Neuronal stem cell (in vitro differentiated cells): ENCODE results near the gene FEZ2.

ENCODE experiments used
- DNase-seq: peaks from one replicate; pipeline ENCODE4 v3.0.0-alpha.2; 2013; ENCODE audit warnings: low spot score
- H2AFZ ChIP-seq: one replicate; pipeline ENCODE4 v1.6.1; 2013; ENCODE audit warnings: mild to moderate bottlenecking, low read length, inconsistent platforms
- H2AK5ac ChIP-seq: 2 replicates; pipeline ENCODE4 v1.6.1; 2013; ENCODE audit warnings: low read depth, mild to moderate bottlenecking, inconsistent platforms, low read length, moderate library complexity, mixed read lengths
- H2BK120ac ChIP-seq: 2 replicates; pipeline ENCODE4 v1.6.1; 2013; ENCODE audit warnings: low read depth, mild to moderate bottlenecking, inconsistent platforms, low read length, moderate library complexity, mixed read lengths
- H2BK12ac ChIP-seq: one replicate; pipeline ENCODE4 v1.6.1; 2013; ENCODE audit warnings: low read length, inconsistent platforms
- H2BK15ac ChIP-seq: 2 replicates; pipeline ENCODE4 v1.6.1; 2013; ENCODE audit warnings: mild to moderate bottlenecking, low read length, inconsistent platforms, mixed read lengths
- H2BK5ac ChIP-seq: one replicate; pipeline ENCODE4 v1.6.1; 2013; ENCODE audit warnings: inconsistent platforms, mild to moderate bottlenecking, low read length, moderate library complexity
- H3K14ac ChIP-seq: one replicate; pipeline ENCODE4 v1.6.1; 2013; ENCODE audit warnings: low read length, inconsistent platforms
- H3K18ac ChIP-seq: 2 replicates; pipeline ENCODE4 v1.6.1; 2013; ENCODE audit warnings: low read length, inconsistent platforms
- H3K23ac ChIP-seq: 2 replicates; pipeline ENCODE4 v1.6.1; 2013; ENCODE audit warnings: low read depth, mild to moderate bottlenecking, mixed read lengths, low read length, inconsistent platforms; ENCODE audit not compliant: poor library complexity
- H3K27ac ChIP-seq: replicated peaks from 3 replicates; pipeline ENCODE4 v1.5.1; 2013; ENCODE audit warnings: low read length, inconsistent platforms
- H3K27me3 ChIP-seq, 3 experiments: 2 replicates each; pipeline ENCODE4 v1.6.1; 2013; ENCODE audit warnings: low read length in 3 of 3, mild to moderate bottlenecking in 2 of 3, inconsistent platforms in 1 of 3, low read depth in 1 of 3, mixed read lengths in 1 of 3, moderate library complexity in 1 of 3; ENCODE audit not compliant: control insufficient read depth in 3 of 3, insufficient read depth in 3 of 3
- H3K36me3 ChIP-seq, 2 donors: replicated peaks in 1 of 2; 2 replicates each; pipeline ENCODE4 v1.6.1; 2013; ENCODE audit warnings: low read length in 2 of 2; ENCODE audit not compliant: control insufficient read depth in 2 of 2, insufficient read depth in 2 of 2
- H3K4ac ChIP-seq: 2 replicates; pipeline ENCODE4 v1.6.1; 2013; ENCODE audit warnings: inconsistent platforms, mild to moderate bottlenecking, low read length, moderate library complexity
- H3K4me1 ChIP-seq, 2 donors: 1 replicate in 1 of 2; 2 replicates in 1 of 2; pipeline ENCODE4 v1.6.1; 2013; ENCODE audit warnings: low read length in 2 of 2, low read depth in 1 of 2; ENCODE audit not compliant: control insufficient read depth in 2 of 2, insufficient read depth in 1 of 2
- H3K4me2 ChIP-seq: one replicate; pipeline ENCODE4 v1.6.1; 2013; ENCODE audit warnings: mild to moderate bottlenecking, low read length, inconsistent platforms; ENCODE audit not compliant: insufficient read depth, poor library complexity, severe bottlenecking
- H3K4me3 ChIP-seq, 2 donors: 2 replicates each; pipeline ENCODE4 v1.5.1; 2013; ENCODE audit warnings: low read length in 2 of 2, mild to moderate bottlenecking in 2 of 2, inconsistent platforms in 1 of 2, moderate library complexity in 1 of 2
- H3K79me1 ChIP-seq: one replicate; pipeline ENCODE4 v1.6.1; 2013; ENCODE audit warnings: low read depth, mild to moderate bottlenecking, inconsistent platforms, low read length, moderate library complexity
- H3K9ac ChIP-seq: one replicate; pipeline ENCODE4 v1.6.1; 2013; ENCODE audit warnings: mild to moderate bottlenecking, low read depth, low read length, inconsistent platforms; ENCODE audit not compliant: poor library complexity
- H3K9me3 ChIP-seq, 2 donors: replicated peaks in 1 of 2; 2 replicates each; pipeline versions ENCODE3 to v1.6.1; 2013; ENCODE audit warnings: low read length in 2 of 2, mild to moderate bottlenecking in 2 of 2, inconsistent platforms in 1 of 2, low read depth in 1 of 2, mixed read lengths in 1 of 2, moderate library complexity in 1 of 2; ENCODE audit not compliant: control insufficient read depth in 2 of 2, insufficient read depth in 1 of 2
- H4K8ac ChIP-seq: one replicate; pipeline ENCODE4 v1.6.1; 2013; ENCODE audit warnings: low read depth, mild to moderate bottlenecking, inconsistent platforms, low read length, moderate library complexity
- H4K91ac ChIP-seq: one replicate; pipeline ENCODE4 v1.6.1; 2013; ENCODE audit warnings: low read length, low read depth, mild to moderate bottlenecking, inconsistent platforms; ENCODE audit not compliant: poor library complexity
- WGBS, 2 donors: extraction: QIAGEN DNeasy Blood & Tissue Kit; methylation state at CpG; one replicate each; pipeline ENCODE4 v1.1.7; 2013; ENCODE audit warnings: missing lambda C conversion rate in 2 of 2, mixed read lengths in 1 of 2; ENCODE audit not compliant: insufficient read length in 2 of 2, insufficient replicate concordance in 1 of 2; ENCODE audit errors: extremely low coverage in 2 of 2; 5-methylcytosine and 5-hydroxymethylcytosine counted together

FEZ2 gene

DNA sequence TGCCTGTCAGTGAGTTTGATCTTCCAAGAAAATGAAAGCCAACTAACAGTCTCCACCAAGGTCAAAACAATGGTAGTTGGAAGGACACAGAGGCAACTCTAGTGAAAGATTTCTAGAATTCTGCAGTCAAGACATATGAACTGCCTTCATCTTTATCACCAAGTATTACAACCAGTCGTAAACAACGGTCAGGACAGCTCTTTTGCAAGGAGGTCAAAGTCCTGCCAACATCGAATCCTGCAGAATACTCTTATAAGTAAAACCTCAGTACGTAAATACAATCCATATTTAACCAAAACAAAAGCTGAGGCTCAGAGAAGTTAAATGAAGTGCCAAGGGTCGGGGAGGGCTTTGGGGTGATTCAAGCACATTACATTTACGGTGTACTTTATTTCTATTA lies 3.1 kb downstream of the FEZ2 start:
- H2BK15ac ChIP-seq: no peak overlapping the region
- no peak overlapping the region for H3K14ac ChIP-seq
- no peak overlapping the region for H2BK5ac ChIP-seq
- H3K4me3 ChIP-seq: no peak overlapping the region
- no peak overlapping the region for H3K27ac ChIP-seq
- H3K4ac ChIP-seq: no peak overlapping the region
- H4K8ac ChIP-seq: no peak overlapping the region
- H2AK5ac ChIP-seq: no peak overlapping the region
- no peaks in the 10 kb centered on the region for H3K27me3 ChIP-seq
- H3K9ac ChIP-seq: no peak overlapping the region
- no peak overlapping the region for H2BK120ac ChIP-seq
- H2AFZ ChIP-seq: no peak overlapping the region
- no peak for DNase-seq
- H3K18ac ChIP-seq: no peak overlapping the region
- no peak overlapping the region for H3K4me2 ChIP-seq
- H3K36me3 ChIP-seq: peaks cover 0 to 27% of the 10 kb centered on the region in 2 donors
- H3K4me1 ChIP-seq: peaks cover 3% of the 10 kb centered on the region in 2 donors
- H3K23ac ChIP-seq: no peak overlapping the region
- peaks cover 0 to 4% of the 10 kb centered on the region in 2 donors for H3K9me3 ChIP-seq
- H2BK12ac ChIP-seq: no peak overlapping the region
- H3K79me1 ChIP-seq: no peaks in the 10 kb centered on the region
- H4K91ac ChIP-seq: no peak overlapping the region
- no CpG with 5 or more reads among the region's 6 CpGs for WGBS, 2 donors

DNA sequence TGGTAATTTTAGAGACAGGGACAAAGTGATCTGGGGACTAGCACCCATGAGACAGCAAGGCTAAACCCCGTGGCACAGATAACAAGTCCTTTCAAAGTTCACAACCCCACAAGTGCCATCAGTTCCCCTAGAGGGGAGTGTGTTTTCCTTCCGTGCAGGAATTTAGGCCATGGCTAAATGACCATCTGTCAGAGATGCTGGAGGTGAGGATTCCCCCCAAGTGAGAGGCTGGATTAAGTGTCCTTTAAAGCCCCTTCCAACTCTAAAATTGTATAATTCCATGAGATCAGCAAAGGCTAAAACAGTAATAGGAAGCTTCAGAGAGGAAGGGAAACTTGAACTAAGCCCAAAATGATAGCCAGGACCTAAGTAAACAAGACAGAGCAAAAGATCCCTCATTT lies 8.7 kb downstream of the FEZ2 start:
- Histone ChIP-seq H2AK5ac (no peak overlapping the region), H4K91ac (no peak overlapping the region), H3K14ac (no peak overlapping the region), H2BK12ac (no peak overlapping the region), H3K18ac (no peak overlapping the region), H2AFZ (no peak overlapping the region), H2BK120ac (no peak overlapping the region), H3K27me3 (no peaks in the 10 kb centered on the region), H3K27ac (no peak overlapping the region), H3K9ac (no peak overlapping the region), H3K9me3 (no peaks in the 10 kb centered on the region), H2BK15ac (no peak overlapping the region), H3K36me3 (peaks cover 4 to 64% of the 10 kb centered on the region in 2 donors), H3K4me2 (no peak overlapping the region), H3K4me3 (no peak overlapping the region), H3K23ac (no peak overlapping the region), H3K4me1 (peaks cover 0 to 1% of the 10 kb centered on the region in 2 donors), H4K8ac (no peak overlapping the region), H3K4ac (no peak overlapping the region), H2BK5ac (no peak overlapping the region), H3K79me1 (no peaks in the 10 kb centered on the region)
- no peak for DNase-seq
- WGBS, 2 donors: no CpG with 5 or more reads among the region's 2 CpGs

DNA sequence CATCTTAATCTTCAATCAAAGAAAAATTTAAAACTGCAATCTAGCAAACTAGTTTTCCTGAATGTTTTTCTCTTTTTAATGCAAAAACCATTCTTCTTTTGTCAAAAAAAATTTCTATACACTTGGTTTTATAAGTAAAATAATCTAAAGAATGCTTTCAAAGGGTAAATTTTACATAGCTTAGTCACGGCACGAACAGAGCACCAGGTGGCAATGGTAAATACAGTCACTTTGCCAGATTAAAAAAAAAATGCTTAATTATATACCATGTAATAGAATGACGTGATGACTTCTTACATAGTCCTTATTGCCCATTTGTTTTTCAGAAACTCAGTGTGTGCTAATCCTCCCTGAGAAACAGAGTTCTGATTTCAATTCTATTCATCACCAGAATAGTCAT lies 10.4 kb downstream of the FEZ2 start:
- peaks cover 0 to 2% of the 10 kb centered on the region in 2 donors for H3K4me1 ChIP-seq
- H2AFZ ChIP-seq: no peak overlapping the region
- peaks cover 4 to 80% of the 10 kb centered on the region in 2 donors for H3K36me3 ChIP-seq
- no peak overlapping the region for H3K4me2 ChIP-seq
- H2BK12ac ChIP-seq: no peak overlapping the region
- no peak overlapping the region for H3K27ac ChIP-seq
- no peaks in the 10 kb centered on the region for H3K79me1 ChIP-seq
- H3K4me3 ChIP-seq: no peak overlapping the region
- H3K9me3 ChIP-seq: no peaks in the 10 kb centered on the region
- WGBS, 2 donors: no CpG with 5 or more reads among the region's 3 CpGs
- H2BK15ac ChIP-seq: no peak overlapping the region
- no peak overlapping the region for H2BK120ac ChIP-seq
- H3K18ac ChIP-seq: no peak overlapping the region
- no peak overlapping the region for H3K14ac ChIP-seq
- H4K8ac ChIP-seq: no peak overlapping the region
- no peak overlapping the region for H2AK5ac ChIP-seq
- no peak overlapping the region for H4K91ac ChIP-seq
- no peak overlapping the region for H3K23ac ChIP-seq
- H3K4ac ChIP-seq: no peak overlapping the region
- H3K9ac ChIP-seq: no peak overlapping the region
- H3K27me3 ChIP-seq: no peaks in the 10 kb centered on the region
- no peak for DNase-seq
- no peak overlapping the region for H2BK5ac ChIP-seq

DNA sequence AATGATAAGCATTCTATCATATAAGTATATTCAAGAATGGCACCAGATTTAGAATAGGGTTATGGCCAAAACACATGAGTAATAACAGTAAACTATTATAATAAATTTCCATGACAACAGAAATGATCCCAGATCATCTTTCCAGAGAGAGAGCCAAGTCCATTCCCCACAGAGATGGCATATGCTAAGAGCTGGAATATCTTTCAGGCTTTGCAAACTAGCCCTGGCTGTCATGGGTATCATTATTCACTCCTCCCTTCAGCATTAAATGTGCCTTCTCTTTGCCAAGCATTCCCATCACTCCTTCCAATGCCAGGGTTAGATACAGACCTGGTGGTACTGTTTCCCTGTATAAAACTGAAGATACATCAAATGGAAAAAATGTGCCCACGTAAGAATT lies 10.9 kb downstream of the FEZ2 start:
- Histone ChIP-seq H3K79me1 (no peaks in the 10 kb centered on the region), H3K14ac (no peak overlapping the region), H2BK12ac (no peak overlapping the region), H2AK5ac (no peak overlapping the region), H3K18ac (no peak overlapping the region), H3K27ac (no peak overlapping the region), H2BK120ac (no peak overlapping the region), H3K4me2 (no peak overlapping the region), H3K27me3 (no peaks in the 10 kb centered on the region), H3K4ac (no peak overlapping the region), H3K9me3 (no peaks in the 10 kb centered on the region), H2AFZ (no peak overlapping the region), H3K36me3 (peaks cover 4 to 85% of the 10 kb centered on the region in 2 donors), H3K23ac (no peak overlapping the region), H4K8ac (no peak overlapping the region), H4K91ac (no peak overlapping the region), H2BK15ac (no peak overlapping the region), H3K4me3 (no peak overlapping the region), H3K4me1 (peaks cover 0 to 3% of the 10 kb centered on the region in 2 donors), H2BK5ac (no peak overlapping the region), H3K9ac (no peak overlapping the region)
- DNase-seq: no peak
- no CpG with 5 or more reads among the region's 1 CpG for WGBS, 2 donors
